IMR-90 (cell line): Measurements from ENCODE around the gene NUDT4B. TPM values are rescaled to one million over a fixed set of nuclear protein-coding genes. Genes with fewer than 3 reads are reported as not detected.
"Not testable (repeated sequence)": the region's sequence is repeated elsewhere in the genome, so short reads cannot be mapped to it uniquely, and the experiment has no call there.

Source experiments
- ATAC-seq: fragments of 200-7000 bp; cut with Tn5 transposase; 2 replicates; pipeline ENCODE4 v1.9.1; 2020; ENCODE audit warnings: low read depth, mild to moderate bottlenecking, moderate library complexity
- BruUV-seq: library from RNA; stranded (reverse); fragments of 400-500 nt; replicated peaks from 2 replicates; lab custom pipeline; 2021; lab: Mats Ljungman, UMichigan
- CTCF ChIA-PET: fragments of 300-600 bp; formaldehyde crosslinking; extraction: SDS; loops from one replicate; lab custom pipeline; 2021; ENCODE audit warnings: antibody characterized with exemption; lab: Yijun Ruan, JAX
- POLR2A ChIA-PET: fragments of 300-600 bp; sonication (Branson Sonifier 250); formaldehyde crosslinking; loops from one replicate; lab custom pipeline; 2022; ENCODE audit warnings: antibody characterized with exemption; ENCODE audit not compliant: unreplicated experiment; lab: Charles Lee
- DNase-seq: peaks from one replicate; pipeline ENCODE4 v3.0.0; 2013
- H2AFZ ChIP-seq: replicated peaks from 2 replicates; pipeline ENCODE3; 2013; ENCODE audit warnings: low read length, mild to moderate bottlenecking; ENCODE audit not compliant: poor library complexity
- H2AK5ac ChIP-seq: 2 replicates; pipeline ENCODE4 v1.6.1; 2013; ENCODE audit warnings: low read depth, low read length, inconsistent platforms
- H2AK9ac ChIP-seq: replicated peaks from 2 replicates; pipeline ENCODE3; 2013; ENCODE audit warnings: mild to moderate bottlenecking, low read depth, low read length, moderate library complexity; ENCODE audit not compliant: poor library complexity
- H2BK120ac ChIP-seq: 2 replicates; pipeline ENCODE4 v1.6.1; 2013; ENCODE audit warnings: low read depth, low read length, inconsistent platforms
- H2BK15ac ChIP-seq: 3 replicates; pipeline ENCODE4 v1.6.1; 2013; ENCODE audit warnings: low read depth, low read length, inconsistent platforms
- H2BK20ac ChIP-seq: 2 replicates; pipeline ENCODE4 v1.6.1; 2013; ENCODE audit warnings: low read depth, mild to moderate bottlenecking, inconsistent platforms, low read length, moderate library complexity
- H2BK5ac ChIP-seq: 2 replicates; pipeline ENCODE4 v1.6.1; 2013; ENCODE audit warnings: mild to moderate bottlenecking, low read depth, low read length, inconsistent platforms; ENCODE audit not compliant: poor library complexity, severe bottlenecking
- H3K14ac ChIP-seq: replicated peaks from 2 replicates; pipeline ENCODE4 v1.6.1; 2013; ENCODE audit warnings: low read depth, low read length, inconsistent platforms
- H3K18ac ChIP-seq: 2 replicates; pipeline ENCODE4 v1.6.1; 2013; ENCODE audit warnings: low read depth, low read length, control low read depth
- H3K23ac ChIP-seq: 2 replicates; pipeline ENCODE4 v1.6.1; 2013; ENCODE audit warnings: low read depth, low read length, inconsistent platforms
- H3K27ac ChIP-seq: 2 replicates; pipeline ENCODE4 v1.5.1; 2013; ENCODE audit warnings: mild to moderate bottlenecking, control low read depth, low read length; ENCODE audit not compliant: insufficient read depth
- H3K27me3 ChIP-seq: 2 replicates; pipeline ENCODE4 v1.6.1; 2013; ENCODE audit warnings: low read length; ENCODE audit not compliant: control insufficient read depth, insufficient read depth
- H3K36me3 ChIP-seq: 2 replicates; pipeline ENCODE4 v1.6.1; 2013; ENCODE audit warnings: low read length, mixed read lengths; ENCODE audit not compliant: control insufficient read depth, insufficient read depth
- H3K4ac ChIP-seq: 2 replicates; pipeline ENCODE4 v1.6.1; 2013; ENCODE audit warnings: low read depth, low read length, inconsistent platforms
- H3K4me1 ChIP-seq: 2 replicates; pipeline ENCODE4 v1.6.1; 2013; ENCODE audit warnings: low read length, mixed read lengths; ENCODE audit not compliant: control insufficient read depth, insufficient read depth
- H3K4me2 ChIP-seq: 2 replicates; pipeline ENCODE4 v1.6.1; 2013; ENCODE audit warnings: low read depth, mild to moderate bottlenecking, control low read depth, low read length, moderate library complexity
- H3K4me3 ChIP-seq: 2 replicates; pipeline ENCODE4 v1.5.1; 2013; ENCODE audit warnings: low read depth, mild to moderate bottlenecking, control low read depth, low read length, moderate library complexity; ENCODE audit not compliant: insufficient read depth
- H3K56ac ChIP-seq: 2 replicates; pipeline ENCODE4 v1.6.1; 2013; ENCODE audit warnings: low read length, inconsistent platforms; ENCODE audit not compliant: insufficient read depth; ENCODE audit errors: extremely low read depth
- H3K79me1 ChIP-seq, 2 experiments: 2 replicates each; pipeline ENCODE4 v1.6.1; 2013; ENCODE audit warnings: low read length in 2 of 2, inconsistent platforms in 1 of 2, low read depth in 1 of 2
- H3K9ac ChIP-seq: 2 replicates; pipeline ENCODE4 v1.6.1; 2013; ENCODE audit warnings: low read depth, low read length, control low read depth
- H3K9me1 ChIP-seq: 2 replicates; pipeline ENCODE4 v1.6.1; 2013; ENCODE audit warnings: low read length, inconsistent platforms; ENCODE audit not compliant: insufficient read depth
- H3K9me3 ChIP-seq: 2 replicates; pipeline ENCODE4 v1.6.1; 2013; ENCODE audit warnings: low read length; ENCODE audit not compliant: control insufficient read depth, insufficient read depth
- H4K20me1 ChIP-seq: 2 replicates; pipeline ENCODE4 v1.6.1; 2013; ENCODE audit warnings: low read length, inconsistent platforms; ENCODE audit not compliant: insufficient read depth
- H4K5ac ChIP-seq: 2 replicates; pipeline ENCODE4 v1.6.1; 2013; ENCODE audit warnings: mild to moderate bottlenecking, low read depth, low read length, control low read depth
- H4K8ac ChIP-seq, 2 experiments: 2 replicates each; pipeline ENCODE4 v1.6.1; 2013; ENCODE audit warnings: low read depth in 2 of 2, low read length in 2 of 2, control low read depth in 1 of 2, inconsistent platforms in 1 of 2
- H4K91ac ChIP-seq: 2 replicates; pipeline ENCODE4 v1.6.1; 2013; ENCODE audit warnings: low read depth, low read length, inconsistent platforms; ENCODE audit not compliant: insufficient read depth
- WGBS, 2 experiments: methylation state at CpG; one replicate each; pipeline versions ENCODE4 v1.1.5 to v1.1.7; 2013; ENCODE audit warnings: missing lambda C conversion rate in 2 of 2; ENCODE audit not compliant: insufficient read length in 1 of 2; ENCODE audit errors: extremely low coverage in 2 of 2; 5-methylcytosine and 5-hydroxymethylcytosine counted together
- dilution Hi-C: fragments of 300-500 bp; cut with HindIII; formaldehyde crosslinking; loops from one replicate; pipeline ENCODE4 v1.14.3; 2018; ENCODE audit warnings: low sequenced_read_pairs; ENCODE audit not compliant: unreplicated experiment
- in situ Hi-C: fragments of 300-500 bp; cut with MboI; formaldehyde crosslinking; loops from 3 replicates; pipeline ENCODE4 v1.14.3; 2019; ENCODE audit warnings: low sequenced_read_pairs, inconsistent platforms, mixed read lengths
- intact Hi-C: fragments of 100-400 bp; cut with micrococcal nuclease; formaldehyde crosslinking; loops from 2 replicates; pipeline ENCODE4 v1.10.0; 2022
- polyA plus RNA-seq, 3 experiments: library from polyadenylated mRNA; depleted of rRNA; stranded (reverse); fragments of >200 nt; gene quantifications; 2 replicates each; pipeline ENCODE4 v1.2.3, GENCODE V29; 2012; ENCODE audit warnings: low replicate concordance in 1 of 3
- total RNA-seq: library from RNA; depleted of rRNA; stranded (reverse); fragments of >200 nt; gene quantifications from 2 replicates; pipeline ENCODE4 v1.2.3, GENCODE V29; 2012

Gene NUDT4B
- total and polyA plus RNA-seq, 2 of the 4 experiments (the other 2 are of a cell fraction), result 10.6 to 19.9 TPM

GRCh38 chr1:148769495-148769894 lies 20.9 kb downstream of the NUDT4B start:
- H3K56ac ChIP-seq, H3K14ac ChIP-seq, H2BK20ac ChIP-seq, H4K20me1 ChIP-seq, H3K79me1 ChIP-seq, H3K4me2 ChIP-seq, H4K5ac ChIP-seq, H3K23ac ChIP-seq, H3K27ac ChIP-seq, H2BK120ac ChIP-seq, H3K4ac ChIP-seq, H3K9ac ChIP-seq, H2AK5ac ChIP-seq, H3K4me3 ChIP-seq, DNase-seq, CTCF ChIA-PET, dilution Hi-C loops, ATAC-seq, in situ Hi-C loops, H2BK15ac ChIP-seq, intact Hi-C loops, H3K27me3 ChIP-seq, H4K8ac ChIP-seq, H2BK5ac ChIP-seq, H3K9me3 ChIP-seq, H2AFZ ChIP-seq, BruUV-seq, H3K36me3 ChIP-seq, H4K91ac ChIP-seq, H3K9me1 ChIP-seq, POLR2A ChIA-PET, H3K18ac ChIP-seq, H2AK9ac ChIP-seq, H3K4me1 ChIP-seq: not testable (repeated sequence)
- WGBS, 2 experiments, result no CpG with 5 or more reads among the region's 3 CpGs

DNA sequence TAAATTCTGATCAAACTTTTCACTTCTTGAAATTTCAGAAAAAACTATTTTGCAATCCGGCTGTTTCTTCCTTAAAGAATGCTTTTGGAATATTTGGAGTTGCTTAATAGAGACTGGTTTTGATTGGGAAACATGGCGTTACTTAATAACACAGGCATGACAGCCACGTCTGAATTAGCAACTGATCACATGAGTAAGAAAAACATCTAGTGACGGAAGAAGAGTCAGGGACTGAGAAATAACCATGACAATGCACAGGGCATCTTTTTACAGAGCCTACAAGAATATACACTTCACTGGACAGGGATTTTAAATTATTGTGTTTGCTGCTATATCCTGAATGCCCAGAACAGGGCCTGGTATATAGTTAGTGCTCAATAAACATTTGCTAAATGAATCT lies 25.1 kb downstream of the NUDT4B start:
- H3K4me2 ChIP-seq, H3K9ac ChIP-seq, H2BK20ac ChIP-seq, H3K27me3 ChIP-seq, H3K36me3 ChIP-seq, H3K23ac ChIP-seq, H2AK9ac ChIP-seq, H3K9me1 ChIP-seq, H2BK120ac ChIP-seq, H3K14ac ChIP-seq, BruUV-seq, H3K18ac ChIP-seq, H3K4ac ChIP-seq, dilution Hi-C loops, H3K4me1 ChIP-seq, H4K91ac ChIP-seq, H3K4me3 ChIP-seq, CTCF ChIA-PET, H3K56ac ChIP-seq, H4K20me1 ChIP-seq, H2AK5ac ChIP-seq, DNase-seq, intact Hi-C loops, H2BK5ac ChIP-seq, H3K27ac ChIP-seq, H3K79me1 ChIP-seq, in situ Hi-C loops, H2AFZ ChIP-seq, H4K5ac ChIP-seq, H4K8ac ChIP-seq, POLR2A ChIA-PET, H3K9me3 ChIP-seq, H2BK15ac ChIP-seq: not testable (repeated sequence)
- no CpG with 5 or more reads among the region's 4 CpGs for WGBS, 2 experiments
- peak; percentile 78 for ATAC-seq
